ENCODE measurements around the gene INPP5A.

Gene INPP5A

GRCh38 chr10:132590752-132591121 lies 53.1 kb downstream of the INPP5A start:
- H3K4me3 ChIP-seq (ENCODE audit: low read depth, low read length), result no peak overlapping the region
- no peak for DNase-seq (ENCODE audit: low read depth, low spot score)
- no peak for TF ChIP-seq CTCF (IDR thresholded peaks at IDR 0.05; ENCODE audit: insufficient read depth, low read length, missing control alignments)
- CTCF ChIA-PET, result interaction anchor here (0.6 kb wide), 1 partner anchor 688 kb away, joined by 3 read pairs; no protein-coding TSS in a partner anchor
- POLR2A ChIA-PET, result no interaction called here

- H3K4me3 ChIP-seq (ENCODE audit: low read depth, low read length), result no peak overlapping the region
- DNase-seq (ENCODE audit: low read depth, low spot score), result no peak
- CTCF ChIA-PET, result interaction anchor here (0.6 kb wide), 1 partner anchor 688 kb away, joined by 3 read pairs; no protein-coding TSS in a partner anchor
- POLR2A ChIA-PET, result no interaction called here
- TF ChIP-seq CTCF (IDR thresholded peaks at IDR 0.05; ENCODE audit: insufficient read depth, low read length, missing control alignments), result no peak
These were observed 53.8 kb downstream of the INPP5A start for GRCh38 chr10:132591166-132591971.

DNA sequence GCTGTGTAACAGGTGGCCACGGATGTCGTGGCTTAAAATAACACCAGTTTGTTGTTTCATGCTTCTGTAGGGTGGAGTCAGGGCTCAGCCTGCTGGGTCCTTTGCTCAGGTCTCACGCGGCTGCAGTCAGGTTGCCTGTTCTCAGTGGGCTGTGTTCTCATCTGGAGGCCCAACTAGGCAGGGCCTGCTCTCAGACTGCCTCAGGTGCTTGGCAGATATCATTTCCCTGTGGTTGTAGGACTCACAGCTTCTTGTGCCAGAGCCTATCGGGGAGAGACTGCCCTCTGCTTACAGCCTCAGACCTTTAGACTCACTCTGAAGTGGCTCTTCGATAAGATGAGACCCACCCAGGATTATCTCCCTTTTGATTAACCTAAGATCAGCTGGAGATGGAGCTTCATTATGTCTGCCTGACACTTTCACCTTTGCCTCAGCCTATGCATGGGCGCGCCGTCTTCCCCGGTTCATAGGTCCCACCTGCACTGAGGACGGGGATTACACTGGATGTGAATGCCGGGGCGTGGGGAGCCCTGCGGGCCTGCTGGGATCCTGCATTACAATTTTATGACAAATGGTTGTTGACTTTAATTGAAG lies 55.3 kb downstream of the INPP5A start:
- no peak for TF ChIP-seq CTCF (IDR thresholded peaks at IDR 0.05; ENCODE audit: insufficient read depth, low read length, missing control alignments)
- no peak for DNase-seq (ENCODE audit: low read depth, low spot score)
- no peak overlapping the region for H3K4me3 ChIP-seq (ENCODE audit: low read depth, low read length)
- CTCF ChIA-PET, result interaction anchor here (0.8 kb wide), 1 partner anchor 13 kb away, joined by 4 read pairs; no protein-coding TSS in a partner anchor
- POLR2A ChIA-PET, result no interaction called here

DNA sequence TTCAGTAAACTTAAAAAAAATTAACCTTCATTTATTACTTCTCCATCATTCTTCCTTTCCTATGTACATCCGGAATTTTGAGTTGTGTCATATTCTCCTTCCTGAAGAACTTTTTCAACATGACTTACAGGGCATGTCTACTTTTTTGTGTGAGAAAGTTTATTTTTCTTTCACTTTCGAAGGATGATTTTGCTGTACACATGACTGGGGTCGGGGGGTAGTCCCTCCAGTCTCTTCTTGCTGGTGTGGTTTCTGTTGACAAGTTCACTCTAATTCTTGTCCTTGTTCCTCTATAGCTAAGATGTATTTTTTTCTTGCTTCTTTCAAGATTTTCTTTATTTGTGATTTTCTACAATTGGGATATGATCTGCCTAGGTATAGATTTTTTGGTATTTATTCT lies 55.8 kb downstream of the INPP5A start:
- ChIA-PET POLR2A (no interaction called here), CTCF (interaction anchor here (0.8 kb wide), 1 partner anchor 13 kb away, joined by 4 read pairs; no protein-coding TSS in a partner anchor)

DNA sequence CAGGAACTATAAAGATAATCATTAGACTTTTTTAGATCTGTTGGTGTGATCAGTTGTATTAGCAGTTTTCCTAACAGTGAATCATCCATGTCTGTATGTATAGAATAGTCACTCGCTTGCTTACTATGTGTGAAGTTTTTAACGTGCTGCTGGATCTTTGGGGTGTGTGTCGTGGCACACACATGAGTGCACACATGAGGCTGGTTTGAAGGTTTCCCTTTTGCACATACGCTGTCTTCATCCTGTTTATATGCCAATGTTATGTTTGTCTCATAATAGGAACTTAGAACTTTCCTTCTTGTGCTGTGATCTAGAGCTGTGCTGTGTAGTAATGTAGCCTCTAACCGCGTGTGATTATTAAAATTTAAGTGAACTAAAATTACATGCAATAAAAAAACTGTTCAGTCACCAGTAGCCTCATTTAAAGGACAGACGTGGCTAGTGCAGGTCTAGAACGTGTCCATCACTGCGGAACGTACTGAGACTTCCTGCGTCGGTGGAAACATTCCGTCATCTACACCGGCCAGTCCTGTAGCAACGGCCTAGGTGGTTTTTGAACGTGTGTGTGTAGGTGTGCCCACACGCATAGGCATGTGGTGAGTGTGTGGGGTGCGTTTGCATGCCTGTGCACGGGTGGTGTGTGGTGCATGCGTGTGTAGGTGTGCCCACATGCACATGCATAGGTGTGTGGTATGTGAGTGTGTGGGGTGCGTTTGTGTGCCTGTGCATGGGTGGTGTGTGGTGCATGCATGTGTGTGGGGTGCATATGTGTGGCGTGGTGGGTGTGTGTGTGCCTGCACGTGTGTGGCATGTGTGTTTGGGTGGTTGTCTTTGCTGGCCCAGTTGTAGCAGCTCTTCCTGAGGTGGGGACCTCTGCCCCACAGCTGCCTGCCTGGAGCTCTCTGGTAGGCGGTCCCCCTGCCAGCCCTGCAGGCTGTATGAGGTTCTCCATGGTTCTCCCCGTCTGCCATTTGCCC lies 56.6 kb downstream of the INPP5A start:
- POLR2A ChIA-PET, result no interaction called here
- H3K4me3 ChIP-seq (ENCODE audit: low read depth, low read length), result no peak overlapping the region
- DNase-seq (ENCODE audit: low read depth, low spot score), result no peak
- CTCF ChIA-PET, result interaction anchor here (0.8 kb wide), 1 partner anchor 12 kb away, joined by 4 read pairs; no protein-coding TSS in a partner anchor
- TF ChIP-seq CTCF (IDR thresholded peaks at IDR 0.05; ENCODE audit: insufficient read depth, low read length, missing control alignments), result no peak

More for the DNA sequence above, 55.8 kb downstream of the INPP5A start:
- no peak overlapping the region for H3K4me3 ChIP-seq (ENCODE audit: low read depth, low read length)
- no peak for DNase-seq (ENCODE audit: low read depth, low spot score)
- TF ChIP-seq CTCF (IDR thresholded peaks at IDR 0.05; ENCODE audit: insufficient read depth, low read length, missing control alignments), result no peak
